DOHH2 (cell line): ENCODE data around the gene CERS5.

Experiments
- CTCF ChIP-seq: fragments of 200-600 bp; sonication (generic); IDR thresholded peaks from one replicate; pipeline ENCODE4 v1.5.1; 2014; ENCODE audit warnings: antibody characterized with exemption, mild to moderate bottlenecking, low read depth, low read length; ENCODE audit not compliant: poor library complexity, severe bottlenecking
- EZH2phosphoT487 ChIP-seq: fragments of 200-600 bp; sonication (generic); IDR thresholded peaks from 2 replicates; pipeline ENCODE4 v1.6.1; 2017; ENCODE audit warnings: borderline replicate concordance, mild to moderate bottlenecking, antibody characterized with exemption, low read length, moderate library complexity, mixed read lengths

- no peak for TF ChIP-seq CTCF
- TF ChIP-seq EZH2phosphoT487: no peak
Measured at GRCh38 chr12:50081096-50081808, 85.9 kb downstream of the CERS5 start.
